IPS-15b (cell line): ENCODE results near the gene ALOX5AP.

ENCODE experiments used
- H3K27me3 ChIP-seq: one replicate; pipeline ENCODE4 v1.6.1; 2013; ENCODE audit warnings: low read length; ENCODE audit not compliant: control insufficient read depth, insufficient read depth
- H3K36me3 ChIP-seq: one replicate; pipeline ENCODE4 v1.6.1; 2013; ENCODE audit warnings: low read length; ENCODE audit not compliant: control insufficient read depth, insufficient read depth
- H3K4me1 ChIP-seq: one replicate; pipeline ENCODE4 v1.6.1; 2013; ENCODE audit warnings: mild to moderate bottlenecking, low read length; ENCODE audit not compliant: control insufficient read depth, insufficient read depth
- H3K4me3 ChIP-seq: one replicate; pipeline ENCODE4 v1.5.1; 2013; ENCODE audit warnings: low read depth, low read length
- H3K9ac ChIP-seq: one replicate; pipeline ENCODE4 v1.6.1; 2013; ENCODE audit warnings: low read depth, mild to moderate bottlenecking, low read length
- H3K9me3 ChIP-seq: one replicate; pipeline ENCODE4 v1.6.1; 2013; ENCODE audit warnings: mild to moderate bottlenecking, low read length; ENCODE audit not compliant: control insufficient read depth, insufficient read depth

The ALOX5AP gene

GRCh38 chr13:30731361-30732045, 3.8 kb upstream of the ALOX5AP start:
- Histone ChIP-seq H3K27me3 (no peaks in the 10 kb centered on the region), H3K4me3 (no peak overlapping the region), H3K9ac (no peak overlapping the region), H3K4me1 (no peaks in the 10 kb centered on the region), H3K9me3 (no peaks in the 10 kb centered on the region), H3K36me3 (no peaks in the 10 kb centered on the region)

GRCh38 chr13:30732046-30732390, 3.3 kb upstream of the ALOX5AP start:
- Histone ChIP-seq H3K36me3 (no peaks in the 10 kb centered on the region), H3K9ac (no peak overlapping the region), H3K27me3 (no peaks in the 10 kb centered on the region), H3K4me3 (no peak overlapping the region), H3K9me3 (no peaks in the 10 kb centered on the region), H3K4me1 (no peaks in the 10 kb centered on the region)

GRCh38 chr13:30734439-30734838, 904 bp upstream of the ALOX5AP start:
- no peaks in the 10 kb centered on the region for H3K36me3 ChIP-seq
- H3K4me3 ChIP-seq, result no peak overlapping the region
- H3K9me3 ChIP-seq, result no peaks in the 10 kb centered on the region
- no peaks in the 10 kb centered on the region for H3K27me3 ChIP-seq
- no peaks in the 10 kb centered on the region for H3K4me1 ChIP-seq
- no peak overlapping the region for H3K9ac ChIP-seq

DNA sequence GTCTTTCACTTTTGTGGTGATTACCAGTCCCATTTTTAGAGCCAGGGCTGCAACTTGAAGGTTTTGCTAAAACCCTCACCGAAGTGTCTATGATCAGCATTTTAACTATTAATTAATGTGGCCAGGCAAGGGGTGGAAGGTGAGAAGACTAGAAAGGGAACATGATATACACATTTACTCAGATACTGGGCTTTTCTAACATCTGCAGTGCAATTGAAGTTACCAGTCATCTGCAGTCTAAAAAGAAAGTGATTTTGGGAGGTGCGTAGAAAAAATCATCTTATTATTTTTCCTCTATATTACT, 481 bp downstream of the ALOX5AP start:
- Histone ChIP-seq H3K4me3 (no peak overlapping the region), H3K4me1 (no peaks in the 10 kb centered on the region), H3K9ac (no peak overlapping the region), H3K36me3 (no peaks in the 10 kb centered on the region), H3K9me3 (no peaks in the 10 kb centered on the region), H3K27me3 (no peaks in the 10 kb centered on the region)

GRCh38 chr13:30736461-30737320, 1.3 kb downstream of the ALOX5AP start:
- Histone ChIP-seq H3K4me3 (no peak overlapping the region), H3K9ac (no peak overlapping the region), H3K27me3 (no peaks in the 10 kb centered on the region), H3K9me3 (no peaks in the 10 kb centered on the region), H3K36me3 (no peaks in the 10 kb centered on the region), H3K4me1 (no peaks in the 10 kb centered on the region)

DNA sequence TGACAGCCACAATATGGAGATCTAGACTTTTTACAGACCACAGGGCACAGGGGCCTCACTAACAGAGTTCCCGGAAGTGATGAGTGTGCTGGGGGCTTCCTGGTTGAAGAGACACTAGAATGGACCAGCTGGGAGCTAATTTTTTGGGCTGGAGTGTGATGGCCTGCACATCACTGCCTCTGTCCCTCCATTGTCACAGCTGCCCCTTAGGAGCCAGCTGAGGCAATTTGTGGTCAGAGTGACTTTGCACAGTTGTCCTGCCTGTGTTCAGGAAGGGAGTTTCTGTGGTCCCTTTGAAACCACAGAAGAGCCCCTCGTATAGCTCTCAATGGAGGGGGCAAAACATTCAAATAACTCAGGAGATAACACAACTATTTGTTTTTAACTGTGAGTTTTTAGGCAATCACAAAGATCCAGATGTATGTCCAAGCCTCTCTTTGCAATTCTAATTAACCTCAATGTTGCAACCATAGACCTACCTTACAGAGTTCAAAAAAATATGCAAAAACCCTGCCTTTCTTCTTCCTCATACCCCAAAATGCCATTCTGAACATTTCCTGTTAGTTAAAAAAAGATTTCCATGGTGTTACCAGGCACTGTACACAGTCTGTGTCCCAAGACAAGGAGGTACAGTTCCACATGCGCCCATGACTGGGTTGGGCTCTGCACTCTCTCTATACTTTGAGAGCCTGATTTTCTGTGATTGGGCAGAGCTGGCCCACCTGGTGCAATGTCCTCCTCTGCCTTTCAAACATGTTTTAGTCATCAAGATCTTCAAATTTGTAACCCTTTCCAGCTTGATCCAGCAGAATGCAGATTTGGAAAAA, 2.4 kb downstream of the ALOX5AP start:
- H3K4me1 ChIP-seq, result no peaks in the 10 kb centered on the region
- no peaks in the 10 kb centered on the region for H3K27me3 ChIP-seq
- H3K9ac ChIP-seq, result no peak overlapping the region
- no peak overlapping the region for H3K4me3 ChIP-seq
- H3K9me3 ChIP-seq, result no peaks in the 10 kb centered on the region
- H3K36me3 ChIP-seq, result no peaks in the 10 kb centered on the region

DNA sequence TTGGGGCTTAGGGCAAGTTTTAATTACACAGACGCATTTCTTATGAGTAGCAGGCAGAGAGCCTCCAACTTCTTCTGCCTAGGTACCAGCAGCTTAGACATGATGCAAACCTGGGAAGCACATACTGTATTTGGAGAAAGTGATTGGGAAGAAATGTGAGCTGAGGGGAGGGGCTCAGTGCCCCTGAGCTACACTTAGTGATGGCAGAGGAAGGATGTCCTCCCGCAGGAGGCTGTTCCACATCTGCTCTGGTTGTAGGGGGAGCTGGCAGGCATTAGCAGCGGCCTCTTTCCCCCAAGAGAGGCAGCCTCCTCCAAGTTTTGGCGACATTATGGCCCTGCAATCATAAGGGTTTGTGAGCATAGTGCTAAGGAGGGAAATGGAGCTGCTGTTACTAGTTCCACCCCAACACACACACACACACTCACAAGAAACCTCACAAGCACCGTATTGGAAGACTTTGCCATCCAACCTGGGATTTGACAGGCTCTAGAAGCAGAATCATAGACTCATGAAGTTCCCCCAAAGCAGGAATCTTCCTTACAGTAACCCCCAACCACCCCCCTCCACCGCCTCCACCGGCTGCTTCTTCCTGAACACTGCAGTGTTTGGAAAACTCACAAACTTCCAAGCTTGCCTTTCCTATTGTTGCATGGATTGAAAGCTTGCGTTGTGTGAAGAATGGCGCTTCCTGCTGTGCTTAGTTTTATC, 3.3 kb downstream of the ALOX5AP start:
- no peak overlapping the region for H3K9ac ChIP-seq
- no peaks in the 10 kb centered on the region for H3K36me3 ChIP-seq
- no peaks in the 10 kb centered on the region for H3K4me1 ChIP-seq
- H3K9me3 ChIP-seq, result no peaks in the 10 kb centered on the region
- H3K4me3 ChIP-seq, result no peak overlapping the region
- H3K27me3 ChIP-seq, result no peaks in the 10 kb centered on the region

- H3K36me3 ChIP-seq, result no peaks in the 10 kb centered on the region
- H3K9me3 ChIP-seq, result no peaks in the 10 kb centered on the region
- H3K4me3 ChIP-seq, result no peak overlapping the region
- H3K27me3 ChIP-seq, result no peaks in the 10 kb centered on the region
- H3K9ac ChIP-seq, result no peak overlapping the region
- no peaks in the 10 kb centered on the region for H3K4me1 ChIP-seq
Observed at GRCh38 chr13:30739237-30739528, 3.8 kb downstream of the ALOX5AP start.

DNA sequence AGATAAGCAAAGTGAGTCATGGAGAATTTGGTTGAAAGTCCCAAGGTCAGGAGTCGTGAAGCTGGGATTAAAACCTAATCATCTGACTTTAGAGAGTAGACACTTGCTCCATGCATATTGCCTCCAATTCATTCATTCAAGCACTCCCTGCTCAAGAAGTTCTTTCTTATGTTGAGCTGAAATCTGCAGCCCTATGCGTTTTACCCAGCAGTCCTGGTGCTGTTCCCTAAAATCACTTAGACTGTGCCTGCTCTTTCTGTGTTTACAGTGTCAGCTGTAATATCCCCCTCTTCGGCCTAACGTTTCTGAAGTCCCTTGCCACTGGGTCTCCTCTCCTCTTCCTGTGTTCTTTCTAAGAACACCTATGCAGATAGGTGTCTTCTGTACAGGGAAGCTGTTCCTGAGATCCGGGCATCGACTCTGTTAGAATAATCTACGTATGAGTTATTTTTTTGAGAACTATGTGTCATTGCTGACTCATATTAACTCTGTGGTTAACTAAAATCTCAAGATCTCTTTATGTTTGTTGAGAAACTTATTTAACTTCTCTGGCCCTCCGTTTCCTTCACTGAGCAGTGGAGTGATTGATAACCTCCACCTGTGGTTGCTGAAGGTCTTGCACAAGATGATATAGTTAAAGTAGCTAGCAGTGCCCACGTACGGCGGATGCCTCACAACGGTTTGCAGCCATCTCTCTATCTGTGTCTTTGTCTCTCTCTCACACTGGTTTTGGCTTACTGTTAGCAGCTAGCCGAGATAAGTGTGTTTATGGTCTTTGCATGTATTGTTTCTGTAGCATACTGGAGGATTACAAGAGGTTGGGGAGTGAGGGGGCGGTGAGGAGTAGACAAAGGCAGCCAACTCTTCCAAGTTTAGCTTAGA, 4.7 kb downstream of the ALOX5AP start:
- H3K4me1 ChIP-seq, result peaks cover 2% of the 10 kb centered on the region
- H3K36me3 ChIP-seq, result no peaks in the 10 kb centered on the region
- H3K9me3 ChIP-seq, result no peaks in the 10 kb centered on the region
- H3K9ac ChIP-seq, result no peak overlapping the region
- H3K4me3 ChIP-seq, result no peak overlapping the region
- no peaks in the 10 kb centered on the region for H3K27me3 ChIP-seq

GRCh38 chr13:30742901-30743300, 7.6 kb downstream of the ALOX5AP start:
- no peak overlapping the region for H3K4me3 ChIP-seq
- H3K27me3 ChIP-seq, result no peaks in the 10 kb centered on the region
- peaks cover 2% of the 10 kb centered on the region for H3K4me1 ChIP-seq
- H3K9ac ChIP-seq, result no peak overlapping the region
- H3K9me3 ChIP-seq, result no peaks in the 10 kb centered on the region
- H3K36me3 ChIP-seq, result no peaks in the 10 kb centered on the region
